Activated CD8-positive, alpha-beta memory T cell treated with anti-CD3 and anti-CD28 coated beads, Interleukin-2, amount 50 U/mL, for 24 hours (primary cell): Measurements from ENCODE around the gene ALX3.
"Not testable (repeated sequence)": the region's sequence is repeated elsewhere in the genome, so short reads cannot be mapped to it uniquely, and the experiment has no call there.

ENCODE experiments used
- DNase-seq: peaks from one replicate; pipeline ENCODE4 v3.0.0-alpha.2; 2020; ENCODE audit errors: extremely low read depth

The ALX3 gene

DNA sequence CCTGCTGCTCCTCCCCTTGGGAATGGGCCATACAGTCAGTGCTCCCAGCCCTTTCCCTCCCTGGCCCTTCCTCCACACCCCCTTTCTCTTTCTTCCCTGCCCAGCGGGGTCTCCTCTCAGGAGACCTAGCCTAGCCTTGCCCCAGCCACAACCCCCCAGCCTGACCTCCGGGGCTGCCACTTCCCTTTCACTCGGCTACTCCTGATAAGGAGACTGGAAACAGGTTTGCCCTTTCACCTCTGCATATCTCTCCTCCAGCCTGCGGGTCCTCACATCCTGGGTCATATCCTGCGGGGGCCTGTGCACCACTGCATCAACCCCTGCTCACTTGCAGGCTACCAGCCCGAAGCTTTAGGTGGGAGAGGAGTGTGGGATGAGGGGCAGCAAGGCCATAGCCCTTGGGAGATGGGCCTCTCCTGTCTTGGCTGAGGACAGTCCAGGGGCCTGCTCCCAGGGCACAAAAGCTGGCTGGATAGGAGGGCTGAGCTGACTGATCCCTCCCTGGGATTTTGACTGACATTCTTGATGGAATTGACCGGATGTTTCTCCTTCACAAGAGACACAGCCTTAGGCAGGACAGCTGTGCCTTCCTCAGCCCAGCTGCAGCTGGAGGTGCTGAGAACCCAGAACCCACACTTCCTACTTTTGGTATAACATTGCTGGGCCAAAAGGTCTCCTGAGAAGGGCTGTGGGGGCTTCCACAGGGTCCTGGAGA lies 19.2 kb upstream of the ALX3 start:
- DNase-seq, result no peak

DNA sequence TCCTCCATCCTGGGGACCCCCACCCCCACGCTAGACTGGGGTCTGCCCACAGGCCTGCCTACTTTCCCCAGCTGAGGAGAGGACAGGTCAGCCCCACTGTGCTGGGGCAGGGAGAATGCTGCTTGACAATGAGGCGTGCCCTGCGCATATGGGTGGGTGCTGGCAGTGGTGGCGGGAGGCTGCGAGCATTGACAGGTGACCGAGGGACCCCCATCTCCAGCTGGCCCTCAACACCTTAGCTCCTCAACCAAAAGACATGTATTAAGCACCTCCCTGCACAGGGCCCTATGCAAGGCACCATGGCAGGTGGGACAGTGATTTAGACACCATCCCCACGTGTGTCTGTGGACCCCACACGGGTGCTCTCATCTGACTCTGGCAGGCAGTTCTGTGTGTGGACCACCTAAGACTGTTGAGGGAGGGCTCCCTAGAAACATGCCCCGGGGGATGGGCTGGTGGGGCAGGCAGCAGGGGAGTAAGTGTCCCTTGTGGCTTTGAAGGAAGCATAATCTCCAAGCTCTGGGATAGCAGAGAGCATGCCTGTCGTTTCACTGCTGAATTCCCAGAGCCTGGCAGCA lies 18.4 kb upstream of the ALX3 start:
- no peak for DNase-seq

DNA sequence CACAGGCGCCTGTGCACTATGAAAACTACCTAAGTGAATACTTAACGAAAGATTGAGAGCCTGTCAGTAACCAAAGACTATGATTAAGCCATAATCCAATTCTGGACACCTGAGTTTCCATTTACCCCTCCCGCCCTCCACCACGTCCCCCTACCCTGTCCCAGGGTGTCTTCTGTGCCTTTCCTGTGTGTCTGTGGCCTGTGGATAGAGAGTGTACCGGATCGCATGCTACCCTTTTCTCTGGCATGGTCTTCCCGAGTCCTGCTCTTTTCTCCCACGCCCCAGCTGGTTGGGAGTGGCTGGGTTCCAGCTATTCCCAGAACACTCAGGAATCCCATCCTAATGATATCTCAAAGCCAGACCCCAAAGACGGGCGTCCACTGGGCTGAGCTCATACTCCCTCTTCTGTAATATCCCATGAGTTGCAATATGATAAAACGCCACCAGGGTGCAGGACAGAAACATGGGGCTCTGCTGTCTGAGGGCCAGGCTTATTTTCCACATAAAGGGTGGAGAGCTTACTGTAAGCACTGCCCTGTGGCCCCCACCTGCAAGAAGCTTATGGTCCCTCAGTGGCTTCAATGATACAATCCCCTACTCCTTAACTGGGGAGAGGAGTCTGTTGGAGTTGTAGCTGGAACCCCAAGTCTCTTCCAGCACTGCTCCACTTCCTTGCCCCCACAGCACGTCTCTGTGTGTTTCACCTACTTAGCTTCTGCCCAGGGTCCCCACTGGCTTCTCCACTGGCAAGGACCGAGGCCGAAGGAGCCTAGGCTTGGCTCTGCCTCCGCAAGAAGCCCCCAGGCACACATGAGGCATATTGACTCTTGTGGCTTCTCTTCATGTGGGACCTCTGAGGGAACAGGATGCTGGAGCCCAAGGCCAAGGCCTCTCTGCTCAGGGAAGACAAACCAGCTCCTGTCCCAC lies 17.6 kb upstream of the ALX3 start:
- DNase-seq, result no peak

DNA sequence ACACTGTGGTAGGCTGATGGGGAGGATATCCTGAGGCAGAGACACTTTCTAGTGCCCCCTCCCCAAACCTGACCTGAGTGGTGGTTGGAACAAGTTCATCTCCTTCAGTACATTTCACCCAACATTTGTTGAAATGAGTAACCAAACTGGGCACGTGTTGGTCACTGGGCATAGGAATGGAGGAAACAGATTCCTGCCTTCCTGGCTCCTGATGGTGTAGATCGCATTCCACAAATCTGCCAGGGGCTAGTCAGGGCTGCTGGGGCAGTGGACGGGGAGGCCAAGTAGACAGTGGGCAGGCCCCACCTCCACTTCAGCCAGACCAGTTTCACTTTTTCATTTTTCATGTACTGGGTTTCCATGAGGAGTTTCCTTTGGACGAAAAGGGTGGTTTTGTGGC lies 16.5 kb upstream of the ALX3 start:
- no peak for DNase-seq

- no peak for DNase-seq
Measured at GRCh38 chr1:110085671-110086070, 15.2 kb upstream of the ALX3 start.

DNA sequence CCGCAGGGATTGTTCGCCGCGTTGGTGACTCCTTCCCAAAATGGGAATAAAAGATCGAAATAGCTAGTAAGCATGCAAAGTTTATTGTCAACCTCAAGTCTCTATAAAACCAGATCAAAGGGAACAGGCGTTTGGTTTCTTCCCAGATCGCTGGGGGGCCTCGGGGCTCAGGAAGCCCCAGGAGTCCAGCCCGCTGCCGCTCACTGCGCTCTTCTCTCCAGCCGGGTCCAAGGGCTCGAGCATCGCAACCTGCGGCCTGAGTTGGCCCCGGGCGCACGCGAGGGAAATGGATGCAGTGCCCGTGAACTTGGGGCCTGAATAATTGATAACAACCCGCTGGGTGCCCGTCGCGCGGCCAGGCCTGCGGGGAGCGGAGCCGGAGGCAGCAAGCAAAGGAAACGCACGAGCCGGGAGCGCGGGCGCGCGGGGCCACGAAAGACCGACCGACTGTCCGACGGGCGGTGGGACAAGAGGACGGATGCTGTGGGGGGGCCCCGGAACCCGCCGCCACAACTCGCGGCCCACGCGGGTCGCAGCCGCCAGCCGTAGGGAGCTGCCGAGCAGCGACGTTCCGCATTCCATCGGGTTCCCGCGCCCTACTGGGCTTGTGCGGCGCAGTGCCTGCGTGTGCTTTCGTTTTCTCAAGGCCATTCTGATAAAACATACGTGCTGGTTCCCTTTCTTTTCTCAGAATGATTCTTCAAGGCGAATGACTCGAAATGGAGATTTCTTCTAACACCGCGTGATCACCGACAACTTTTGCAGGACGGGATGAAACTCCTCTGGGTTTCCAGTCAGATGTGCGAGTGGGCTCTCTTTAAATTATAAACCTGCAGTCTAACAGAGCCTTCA lies 14.0 kb upstream of the ALX3 start:
- no peak for DNase-seq

DNA sequence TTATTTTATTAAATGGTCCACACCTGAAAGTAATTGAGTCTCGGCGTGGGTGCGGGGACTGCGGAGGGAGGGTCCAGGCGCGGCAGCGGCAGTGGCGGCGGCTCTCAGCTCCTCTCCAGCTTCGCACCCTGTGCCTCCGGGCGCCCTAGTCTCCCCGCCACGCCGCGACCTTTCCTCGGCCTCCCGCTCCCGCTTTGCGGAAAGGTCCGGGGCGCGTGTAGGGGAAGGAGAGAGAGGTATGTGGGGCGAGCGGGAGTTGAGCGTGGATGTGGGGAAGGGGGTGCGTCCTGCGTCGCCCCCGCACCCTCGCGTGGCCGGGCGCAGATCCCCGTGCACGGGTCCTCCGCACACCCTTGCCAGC lies 13.4 kb upstream of the ALX3 start:
- DNase-seq, result no peak

DNA sequence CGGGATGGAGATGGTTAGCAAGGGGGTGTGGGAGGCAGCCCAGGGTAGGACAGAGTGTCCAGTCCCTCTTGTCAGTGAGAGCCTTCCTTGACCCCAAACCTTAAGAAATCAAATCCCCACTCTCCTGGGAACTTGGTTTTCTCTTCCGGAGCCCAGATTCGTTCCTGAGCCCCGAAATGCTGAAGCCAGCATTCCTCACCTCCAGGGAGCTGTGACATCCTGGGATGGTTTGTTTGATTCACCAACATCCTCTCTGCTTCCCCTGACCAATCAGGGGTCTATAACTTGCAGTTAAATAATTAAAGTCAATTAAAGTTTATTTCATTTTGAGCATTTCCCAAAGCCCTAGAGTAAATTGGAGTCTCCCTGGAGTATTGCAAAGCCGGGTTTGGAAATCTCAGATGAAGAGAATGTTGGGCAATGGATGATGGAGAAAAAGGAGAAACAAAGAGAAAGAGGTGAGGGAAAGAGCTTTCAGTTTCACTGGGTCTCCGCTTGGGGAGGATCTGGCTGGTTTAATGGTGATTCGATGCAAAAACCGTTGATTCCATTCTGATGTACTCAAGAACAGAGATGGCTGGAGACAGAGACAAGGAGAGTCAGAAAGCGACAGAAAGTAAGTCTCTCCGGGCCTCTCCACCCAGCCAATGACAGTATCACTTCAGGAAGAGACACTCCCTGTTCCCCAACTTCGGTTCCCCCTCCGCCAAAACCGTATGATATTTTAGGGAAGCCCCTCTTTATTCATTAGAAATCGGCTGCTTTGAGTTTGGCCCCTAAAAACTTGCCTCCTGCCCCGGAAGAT lies 12.8 kb upstream of the ALX3 start:
- no peak for DNase-seq

DNA sequence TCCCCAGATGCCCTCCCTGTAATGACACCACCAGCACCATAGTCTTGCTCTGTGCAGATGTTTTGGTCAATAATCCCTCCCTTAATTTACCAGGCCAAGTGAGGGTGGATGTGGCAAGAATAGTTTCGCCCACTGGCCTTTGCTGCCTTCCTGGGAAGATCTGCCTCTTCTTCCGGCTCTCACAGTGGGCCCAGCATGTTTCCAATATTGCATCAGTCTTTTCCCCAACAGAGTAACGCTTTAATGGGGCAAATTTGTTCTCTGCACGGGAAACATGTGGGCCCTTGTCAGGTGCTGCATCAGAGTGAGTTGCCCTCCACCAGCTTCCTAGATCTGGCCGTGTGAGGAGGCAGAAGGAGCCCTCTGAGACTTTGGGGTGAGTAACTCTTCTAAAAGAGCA lies 12.0 kb upstream of the ALX3 start:
- no peak for DNase-seq

DNA sequence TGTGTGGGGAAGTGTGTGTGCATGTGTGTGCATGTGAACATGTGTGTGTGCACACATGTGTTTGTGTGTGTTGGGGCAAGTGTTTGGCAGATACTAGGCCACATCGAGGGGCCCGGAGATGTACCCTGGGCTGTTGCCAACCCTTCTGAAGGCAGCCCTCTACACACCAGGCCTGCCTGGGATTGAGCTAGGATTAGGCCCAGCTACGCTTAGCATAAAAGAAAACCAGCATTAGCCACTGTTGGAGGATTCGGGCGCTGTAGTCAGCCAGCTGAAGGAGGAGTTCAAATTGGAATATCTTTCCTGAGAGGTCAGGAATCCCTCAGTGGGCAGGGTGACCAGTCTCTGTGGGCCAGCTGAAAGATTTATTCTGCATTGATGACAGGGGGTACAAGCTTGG lies 10.6 kb upstream of the ALX3 start:
- DNase-seq, result no peak

DNA sequence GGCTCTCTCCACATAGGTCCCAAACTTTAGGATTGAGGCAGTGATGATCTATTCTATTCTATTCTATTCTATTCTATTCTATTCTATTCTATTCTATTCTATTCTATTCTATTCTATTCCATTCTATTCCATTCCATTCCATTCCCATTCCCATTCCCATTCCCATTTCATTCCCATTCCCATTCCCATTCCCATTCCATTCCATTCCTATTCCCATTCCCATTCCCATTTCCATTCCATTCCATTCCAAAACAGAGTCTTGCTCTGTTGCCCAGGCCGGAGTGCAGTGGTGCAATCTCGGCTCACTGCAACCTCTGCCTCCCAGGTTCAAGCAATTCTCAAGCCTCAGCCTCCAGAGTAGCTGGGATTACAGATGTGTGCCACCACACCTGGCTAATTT lies 9.5 kb upstream of the ALX3 start:
- DNase-seq, result not testable (repeated sequence)

DNA sequence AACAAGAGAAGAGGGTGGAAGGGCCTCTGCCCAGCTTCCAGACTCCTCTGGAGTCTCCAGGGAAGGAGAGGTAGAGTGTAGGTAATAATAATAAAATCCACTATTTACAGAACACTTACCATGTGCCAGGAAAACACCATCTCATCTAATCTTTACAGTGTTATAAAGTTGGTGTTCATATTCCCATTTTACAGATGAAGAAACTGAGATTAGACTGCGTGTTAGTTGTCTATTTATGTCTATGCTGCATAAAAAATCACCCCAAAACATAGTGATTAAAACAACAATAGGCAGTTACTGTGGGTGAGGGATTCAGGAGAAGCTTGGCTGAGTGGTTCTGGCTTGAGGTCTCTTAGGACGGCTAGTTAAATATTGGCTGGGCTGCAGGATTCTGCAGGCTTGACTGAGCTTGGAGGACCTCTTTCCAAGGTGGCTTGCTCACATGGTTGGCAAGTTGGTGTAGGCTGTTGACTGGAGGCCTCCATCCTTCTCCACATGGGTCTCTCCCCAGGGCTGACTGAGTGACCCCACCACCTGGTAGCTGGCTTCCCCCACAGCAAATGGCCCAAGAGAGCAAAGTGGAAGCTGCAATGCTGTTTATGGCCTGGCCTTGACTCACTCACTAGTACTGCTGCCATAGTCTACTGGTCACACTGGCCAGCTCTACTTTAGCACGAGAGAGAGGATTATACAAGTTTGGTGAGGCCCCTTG lies 6.5 kb upstream of the ALX3 start:
- no peak for DNase-seq

- DNase-seq, result no peak
Measured at GRCh38 chr1:110074166-110074565, 3.7 kb upstream of the ALX3 start.

GRCh38 chr1:110070282-110070669 lies 196 bp downstream of the ALX3 start:
- no peak for DNase-seq

GRCh38 chr1:110069404-110070281 lies 829 bp downstream of the ALX3 start:
- no peak for DNase-seq

GRCh38 chr1:110068646-110069403 lies 1.6 kb downstream of the ALX3 start:
- no peak for DNase-seq

DNA sequence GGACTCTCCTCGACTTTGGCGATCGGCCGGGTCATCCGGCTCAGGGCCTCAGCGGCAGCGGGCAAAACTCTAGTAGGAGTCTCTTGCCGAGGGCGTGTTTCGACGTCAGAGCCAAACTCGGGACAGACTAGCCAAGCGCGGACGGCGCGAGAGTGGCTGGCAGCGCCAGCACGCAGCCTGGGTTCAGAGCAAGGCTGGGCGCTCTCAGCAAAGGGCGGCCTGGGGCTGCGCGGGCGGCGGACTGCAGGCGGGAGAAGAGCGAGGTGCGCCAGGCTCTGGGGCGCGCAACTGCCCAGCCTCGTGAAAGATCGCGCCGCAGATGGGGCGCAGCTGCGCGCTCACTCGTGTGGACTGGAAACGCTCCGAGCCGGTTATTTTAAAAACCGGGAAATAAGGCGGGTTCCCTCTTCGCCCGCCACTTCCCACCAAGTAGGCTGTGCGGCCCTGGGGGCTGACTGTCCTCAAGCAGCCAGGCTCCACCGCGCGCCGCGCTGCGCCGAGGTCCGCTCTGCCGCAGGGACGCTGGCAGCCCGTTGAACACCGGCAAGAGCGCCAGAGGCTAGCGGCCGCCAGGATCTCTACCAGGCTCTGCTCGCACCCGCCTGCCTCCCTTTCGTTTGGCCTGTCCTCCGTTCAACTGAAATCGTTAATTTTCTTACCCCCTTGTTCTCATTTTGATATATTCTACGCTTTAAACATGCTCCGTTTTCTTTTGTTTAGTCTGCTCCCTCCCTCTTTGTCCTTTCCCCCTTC lies 2.4 kb downstream of the ALX3 start:
- DNase-seq, result no peak

DNA sequence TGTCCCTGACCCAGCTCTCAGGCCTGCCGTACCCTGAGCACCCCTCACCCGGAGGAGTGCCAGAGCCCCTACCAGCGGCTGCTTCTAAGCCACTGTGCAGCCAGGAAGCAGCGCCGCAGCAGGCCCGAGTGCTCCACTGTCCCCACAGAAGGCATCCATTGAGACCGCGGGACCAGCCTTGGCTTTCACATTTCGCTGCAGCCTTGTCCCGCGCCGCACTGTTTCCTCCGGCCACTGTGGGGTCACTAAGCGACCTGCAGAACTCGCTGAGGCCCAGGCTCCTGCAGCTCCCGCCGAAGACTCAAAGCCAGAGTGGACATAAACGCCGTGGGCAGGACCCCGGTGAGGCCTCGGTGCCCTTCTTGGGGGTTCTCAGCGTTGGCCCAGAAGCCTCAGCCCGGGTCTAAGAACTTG lies 3.0 kb downstream of the ALX3 start:
- no peak for DNase-seq
